Activated naive CD4-positive, alpha-beta T cell (primary cell): ENCODE measurements around the gene C1orf87.

ENCODE experiments used
- DNase-seq, 4 experiments: peaks; one replicate each; lab custom pipeline; 2025; lab: John Stamatoyannopoulos, UW

C1orf87 gene, protein sequence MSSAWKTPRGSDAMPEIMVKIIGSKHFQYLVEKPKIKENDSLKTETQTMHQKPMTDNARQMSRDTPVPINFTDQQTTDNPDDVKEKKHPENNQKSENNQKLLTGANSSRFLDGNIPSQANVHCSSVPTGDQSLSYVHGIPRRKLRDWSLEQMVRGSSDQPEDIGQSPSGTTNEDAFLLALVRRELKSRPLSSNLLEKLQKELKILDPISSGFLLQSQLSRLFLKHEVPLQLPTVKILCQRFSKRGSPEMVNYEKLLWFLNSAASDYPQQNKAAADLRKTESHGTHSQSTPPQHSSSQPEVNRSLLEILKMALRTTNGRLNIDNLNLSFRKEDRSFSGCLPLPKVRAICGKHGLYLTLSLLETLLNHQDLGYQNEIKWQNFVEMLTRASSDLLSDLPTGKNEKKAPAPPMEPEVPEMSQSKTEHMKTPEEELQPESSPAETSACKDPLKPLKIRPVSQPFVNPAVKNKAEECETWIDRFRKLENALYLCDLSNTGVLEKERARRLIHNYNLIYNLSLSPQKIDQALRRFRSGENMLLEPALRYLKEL

DNA sequence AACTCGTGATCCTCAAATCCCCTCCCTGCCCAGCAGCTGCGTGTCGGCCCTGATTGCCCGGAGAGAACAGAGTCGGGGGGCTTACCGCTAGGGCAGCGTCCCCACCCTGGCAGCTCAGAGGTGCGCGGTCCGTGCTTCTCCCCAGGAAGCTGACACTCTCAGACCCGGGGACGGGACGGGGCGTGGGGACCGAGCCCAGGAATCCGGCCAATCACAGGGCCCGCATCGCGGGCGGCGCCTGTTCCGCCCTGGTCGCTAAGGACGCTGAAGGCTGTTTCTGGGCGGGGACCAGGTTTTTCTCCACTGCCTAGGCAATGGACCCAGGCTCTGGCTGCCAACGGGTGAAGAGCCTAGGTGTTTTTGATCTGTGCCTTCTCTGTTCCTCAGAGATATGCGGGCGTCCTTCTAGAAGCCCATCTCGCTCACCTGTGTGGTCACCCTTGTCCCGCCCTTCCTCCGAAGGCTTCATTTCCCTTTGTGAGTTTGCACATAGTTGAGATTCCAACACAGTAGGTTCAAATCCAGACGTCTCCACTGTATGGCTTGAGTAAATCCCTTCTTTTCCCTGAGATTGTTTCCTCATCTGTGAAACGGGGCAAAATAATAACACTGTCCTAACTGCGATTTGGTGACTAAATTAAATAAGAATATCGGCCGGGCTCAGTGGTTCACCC, at the start of gene C1orf87:
C1orf87 (minus strand) TSS at position 166 of the 674 bp plus-strand sequence. CDS start 1,127 bp downstream, outside the sequence.
- DNase-seq, result no peak

DNA sequence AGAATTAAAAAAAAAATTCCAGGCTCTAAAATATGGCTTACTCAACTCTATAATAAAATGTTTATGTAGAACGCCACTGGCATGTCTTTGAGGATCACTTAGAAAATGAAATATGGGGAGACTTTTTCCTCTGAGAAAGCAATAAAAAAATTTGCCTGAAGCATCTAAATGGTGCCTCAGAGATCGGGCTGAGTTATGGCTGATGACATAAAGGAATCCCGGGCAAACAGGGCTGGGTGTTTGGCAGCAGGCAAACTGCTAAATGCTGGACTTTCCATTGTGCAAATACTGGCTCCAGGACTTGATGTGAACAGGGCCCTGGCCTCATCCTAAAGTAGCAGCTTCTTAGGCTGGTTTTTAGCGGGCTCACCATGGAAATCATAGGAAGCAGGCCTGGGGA, 44.5 kb upstream of the C1orf87 start:
- no peak for DNase-seq

DNA sequence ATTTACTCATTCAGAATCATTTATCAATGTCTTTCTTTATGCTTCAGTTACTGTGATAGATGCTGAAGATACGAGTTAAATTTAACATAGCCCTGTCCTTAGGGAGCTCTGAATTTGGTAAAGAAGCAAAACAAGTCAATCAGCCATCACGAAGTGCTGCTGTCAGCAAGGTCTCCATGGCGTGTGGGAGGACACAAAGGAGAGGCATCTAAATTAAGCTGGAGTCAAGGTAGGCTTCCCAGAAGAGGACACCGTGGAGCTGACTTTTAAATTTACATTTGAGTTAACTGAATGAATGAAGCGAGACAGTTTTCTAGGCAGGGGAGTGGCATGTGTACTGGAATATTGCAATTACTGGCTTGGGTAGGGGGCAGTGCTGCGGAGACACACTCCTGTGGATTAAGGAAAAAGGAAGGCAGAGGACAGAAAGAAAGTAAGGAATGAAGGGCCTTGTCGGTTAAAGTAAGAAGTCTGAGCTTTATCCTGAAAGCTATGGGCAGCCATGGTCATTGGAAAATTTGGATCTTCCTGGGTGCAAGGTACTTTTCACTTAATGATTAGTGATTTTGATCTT, 41.3 kb upstream of the C1orf87 start:
- no peak for DNase-seq

DNA sequence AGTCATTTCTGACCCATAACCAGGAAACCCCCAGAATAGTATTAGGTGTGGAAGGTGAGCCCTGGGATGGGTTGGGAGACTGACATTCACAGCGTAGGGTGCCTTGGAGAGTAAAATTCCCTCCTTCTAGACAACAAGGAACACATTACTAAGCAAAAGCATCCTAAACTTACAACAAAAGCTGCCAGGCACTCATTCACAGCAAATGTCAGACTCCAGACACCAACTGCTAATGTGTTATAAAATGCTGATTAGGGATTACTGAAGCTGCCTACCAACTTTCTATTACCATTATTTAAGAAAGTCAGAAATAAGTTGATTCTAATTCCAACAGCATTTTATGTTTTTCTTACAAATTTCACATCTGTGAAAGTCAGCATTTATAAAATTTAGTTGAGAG, 40.0 kb upstream of the C1orf87 start:
- DNase-seq, result no peak

DNA sequence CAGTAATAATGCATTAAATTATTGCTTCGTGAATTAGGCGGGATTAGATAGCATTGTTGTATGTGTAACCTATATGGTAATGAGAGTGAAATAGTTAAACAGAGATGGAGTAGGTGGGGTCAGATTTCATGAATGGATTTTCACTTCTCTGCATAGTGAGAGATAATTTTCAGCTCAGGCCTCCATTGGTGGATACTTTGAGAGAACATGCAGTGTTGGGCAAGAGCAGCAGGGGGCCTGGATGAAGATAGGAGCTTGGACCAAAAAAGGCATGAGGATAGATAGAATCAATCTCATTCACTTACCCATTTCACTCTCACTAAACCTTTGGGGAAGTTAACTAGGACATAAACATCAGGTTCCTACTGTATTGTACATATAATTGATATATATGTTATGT, 39.5 kb upstream of the C1orf87 start:
- DNase-seq, result no peak

DNA sequence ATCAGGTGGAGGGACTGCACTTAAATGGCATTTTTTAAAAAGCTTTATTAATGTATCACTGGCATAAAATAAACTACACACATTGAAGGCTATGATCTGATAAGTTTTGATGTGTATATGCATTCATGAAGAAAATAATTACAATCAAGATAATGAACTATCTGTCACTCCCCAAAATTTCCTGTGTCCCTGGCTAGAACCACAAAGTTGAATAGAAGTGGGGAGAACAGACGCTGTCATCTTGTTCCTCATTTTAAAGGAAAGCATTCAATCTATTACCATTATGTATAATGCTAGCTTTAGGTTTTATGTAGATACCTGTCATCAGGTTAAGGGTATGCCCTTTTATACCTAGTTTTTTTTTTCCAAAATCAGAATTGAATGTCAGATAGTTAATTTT, 38.1 kb upstream of the C1orf87 start:
- no peak for DNase-seq

DNA sequence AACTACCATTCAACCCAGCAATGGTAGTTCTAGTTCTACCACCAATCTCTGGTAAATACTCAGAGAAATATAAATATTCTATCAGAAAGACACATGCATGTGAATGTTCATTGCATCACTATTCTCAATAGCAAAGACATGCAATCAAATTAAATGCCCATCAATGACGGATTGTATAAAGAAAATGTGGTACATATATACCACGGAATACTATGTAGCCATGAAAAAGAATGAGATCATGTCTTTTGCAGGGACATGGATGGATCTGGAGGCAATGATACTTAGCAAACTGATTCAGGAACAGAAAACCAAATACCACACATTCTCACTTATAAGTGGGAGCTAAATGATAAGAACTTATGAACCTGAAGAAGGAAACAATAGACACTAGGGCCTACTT, 37.5 kb upstream of the C1orf87 start:
- DNase-seq, result no peak

DNA sequence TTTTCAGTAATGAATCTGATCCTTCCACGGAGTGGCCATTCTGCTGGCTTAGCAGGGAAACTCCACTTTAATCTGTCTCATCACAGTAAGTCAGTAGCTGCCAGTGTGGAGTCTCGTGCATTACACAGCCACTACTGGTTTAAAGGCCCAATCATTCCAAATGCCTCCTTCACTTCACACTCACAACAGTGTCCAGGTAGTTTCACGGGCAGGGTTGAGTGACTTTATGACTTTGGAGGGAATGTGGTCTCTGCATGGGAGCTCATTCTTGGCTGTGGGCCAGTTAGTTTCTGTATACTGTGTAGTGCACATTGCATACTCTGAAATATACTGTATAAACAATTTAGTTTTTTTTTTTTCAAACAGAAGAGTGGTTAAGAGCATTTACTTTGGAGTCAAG, 34.6 kb upstream of the C1orf87 start:
- no peak for DNase-seq

DNA sequence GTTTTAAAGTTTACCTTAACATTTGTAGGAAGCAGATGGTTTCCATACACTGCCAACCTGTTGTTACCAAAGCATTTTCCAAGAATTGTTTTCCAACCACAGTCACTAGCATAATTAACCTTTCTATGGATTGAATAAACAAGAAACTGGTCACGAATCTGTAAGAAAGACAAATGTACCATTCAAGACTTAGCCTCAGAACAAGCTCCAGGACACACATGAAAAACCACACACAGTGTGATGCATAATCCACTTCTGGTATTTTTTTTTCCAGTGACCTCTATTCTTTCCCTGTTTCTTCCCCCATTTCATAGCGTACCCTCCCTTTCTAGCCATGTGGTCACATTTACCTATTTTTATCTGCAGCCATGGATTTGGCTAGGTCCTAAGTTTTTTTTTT, 29.6 kb upstream of the C1orf87 start:
- no peak for DNase-seq

DNA sequence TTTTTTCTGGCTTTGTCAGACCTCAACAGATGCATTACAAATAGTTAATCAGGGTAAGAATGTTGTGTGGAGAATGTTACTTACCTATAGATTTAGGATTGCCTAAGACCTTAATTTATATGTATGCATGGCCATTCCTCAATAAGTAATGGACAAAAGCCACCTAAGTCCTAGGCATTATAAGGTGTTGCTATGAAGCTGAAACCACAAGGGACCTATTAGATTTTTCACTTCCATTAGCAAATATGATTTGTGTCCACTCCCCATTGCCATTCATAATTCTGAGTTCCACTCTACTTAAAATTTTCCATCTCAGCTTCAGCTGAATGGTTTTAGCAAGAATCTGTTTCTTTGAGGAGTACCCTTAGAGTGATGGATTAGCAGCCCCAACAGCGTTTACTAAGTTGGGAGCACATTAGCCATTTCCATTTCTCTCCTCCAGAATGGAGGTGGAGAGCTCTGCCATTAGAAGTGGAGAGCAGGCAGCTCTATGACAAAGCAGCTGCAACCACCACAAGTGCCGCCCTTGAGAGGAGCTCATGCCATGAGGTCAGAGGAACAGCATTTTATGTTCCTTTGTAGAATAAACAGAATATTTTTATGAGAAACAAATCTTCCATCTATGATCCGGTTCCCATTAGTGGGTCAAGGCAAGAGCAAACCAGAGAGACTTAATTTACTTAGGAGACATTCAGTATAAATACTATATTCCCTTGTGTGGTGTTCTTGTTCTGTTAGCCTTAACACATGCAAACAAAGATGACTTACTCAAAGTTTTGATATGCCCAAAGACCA, 28.9 kb upstream of the C1orf87 start:
- no peak for DNase-seq

DNA sequence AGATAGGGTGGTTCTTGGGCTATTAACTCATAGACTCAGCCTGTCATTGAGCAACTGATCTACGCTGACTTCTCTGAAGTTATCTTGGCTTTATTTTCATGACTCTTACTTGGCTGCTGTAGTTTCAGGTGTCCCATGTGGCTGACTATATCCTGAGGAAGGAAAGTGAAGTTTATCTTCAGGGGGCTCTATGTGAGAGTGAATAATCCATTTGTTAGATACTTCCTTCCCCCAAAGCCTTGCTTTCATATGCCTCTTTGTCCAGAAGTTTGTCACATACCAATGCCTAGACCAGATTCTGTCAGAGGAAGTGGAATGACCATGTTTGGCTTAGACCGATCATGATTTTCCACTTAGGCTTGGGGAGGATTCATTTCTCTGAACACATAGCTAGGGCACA, 27.9 kb upstream of the C1orf87 start:
- DNase-seq, result no peak

DNA sequence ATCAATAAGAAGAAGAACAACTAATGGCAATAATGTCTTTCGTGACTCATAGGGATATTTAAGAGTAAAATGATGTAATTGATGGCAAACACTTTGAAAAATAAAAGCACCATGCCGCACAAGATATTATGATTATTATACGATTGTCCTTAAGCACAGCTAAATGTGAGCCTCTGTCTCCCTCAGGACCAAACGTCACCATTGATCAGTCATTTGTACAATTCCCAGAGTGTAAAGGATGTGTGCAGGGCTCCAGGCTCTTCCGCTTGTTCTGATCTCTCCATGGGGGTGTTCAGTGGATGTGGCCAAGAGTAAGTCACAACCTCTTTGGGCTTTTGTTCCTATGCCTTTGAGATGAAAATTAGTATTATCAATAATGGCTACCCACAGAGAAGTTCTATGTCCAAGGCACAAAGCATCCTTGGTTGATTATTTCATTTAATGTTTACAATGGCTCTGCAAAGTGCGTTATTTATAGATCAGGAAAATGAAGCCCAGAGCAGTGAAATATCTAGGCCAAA, 17.7 kb upstream of the C1orf87 start:
- no peak for DNase-seq

DNA sequence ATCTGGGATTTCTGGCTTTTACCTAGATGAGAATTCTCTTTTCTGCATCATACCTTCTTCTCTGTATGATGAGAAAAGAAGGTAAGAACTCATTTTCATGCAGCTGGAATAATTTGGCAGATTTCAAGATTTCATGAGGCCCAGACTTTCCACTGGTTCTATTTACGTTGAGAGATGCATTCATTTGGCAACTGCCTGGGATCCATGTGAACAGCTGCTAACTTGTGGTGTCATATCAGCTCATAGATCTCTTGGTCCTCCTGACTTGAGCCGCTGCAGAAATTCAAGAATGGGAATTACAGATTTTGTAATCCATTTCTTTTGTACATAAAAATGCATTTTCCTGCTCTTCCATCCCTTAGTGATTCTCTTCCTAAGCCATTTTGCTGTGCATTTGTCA, 17.1 kb upstream of the C1orf87 start:
- no peak for DNase-seq

DNA sequence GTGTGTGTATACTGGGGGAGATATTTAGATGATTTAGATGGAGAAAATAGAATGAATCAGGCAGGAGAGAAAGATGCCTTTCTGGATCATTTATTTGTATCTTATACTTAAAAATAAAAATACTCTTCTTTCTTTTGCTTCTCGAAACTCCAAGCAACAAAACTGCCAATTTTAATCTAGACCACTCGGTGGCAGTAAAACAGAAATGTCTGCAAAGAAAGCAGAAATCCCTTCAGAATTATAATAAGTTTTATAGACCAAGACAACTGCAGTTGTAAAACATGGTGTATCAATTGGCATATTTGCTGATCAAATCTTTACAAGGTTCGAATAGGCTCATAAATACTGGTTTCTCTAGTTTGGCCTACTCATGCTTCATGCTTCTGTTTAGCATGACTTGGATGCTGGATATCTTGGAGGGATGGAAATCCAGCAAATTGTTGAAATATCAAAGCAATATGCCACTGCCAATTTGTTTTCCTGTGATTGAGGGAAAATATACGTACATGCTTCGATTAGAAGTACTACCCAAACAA, 15.1 kb upstream of the C1orf87 start:
- no peak for DNase-seq

DNA sequence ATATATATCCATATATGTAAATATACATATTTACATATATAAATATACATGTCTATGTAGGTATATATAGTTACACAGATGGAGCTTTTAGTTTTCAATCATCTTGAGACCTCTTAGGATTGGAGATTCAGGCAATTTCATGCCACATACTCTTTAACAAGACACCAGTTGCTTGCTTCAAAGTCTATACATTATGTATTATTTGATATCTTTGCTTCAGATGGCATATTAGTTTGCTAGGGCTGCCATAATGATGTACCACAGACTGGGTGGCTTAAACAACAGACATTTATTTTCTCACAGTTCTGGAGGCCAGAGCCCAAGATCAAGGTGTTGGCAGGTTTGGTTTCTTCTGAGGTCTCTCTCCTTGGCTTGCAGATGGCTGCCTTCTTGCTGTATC, 14.1 kb upstream of the C1orf87 start:
- no peak for DNase-seq

DNA sequence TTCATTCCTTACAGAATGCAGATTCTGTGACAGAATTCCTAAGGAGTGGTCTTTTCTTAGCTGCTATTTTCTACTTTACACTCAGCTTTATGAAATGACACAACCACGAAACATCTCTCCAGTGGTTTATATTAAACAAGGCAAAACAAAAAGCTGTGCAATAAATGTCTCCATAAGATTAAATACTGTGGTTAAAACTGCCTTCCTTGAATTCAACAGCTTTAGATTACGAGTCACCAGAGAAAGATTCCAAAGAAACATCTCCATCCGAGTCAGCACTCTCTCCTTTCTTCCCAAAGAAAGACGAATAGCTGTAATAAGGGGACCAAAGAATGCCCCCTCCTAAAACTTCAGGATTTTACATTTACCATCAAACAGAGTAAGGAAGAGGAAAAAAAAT, 4.6 kb upstream of the C1orf87 start:
- DNase-seq, result no peak

DNA sequence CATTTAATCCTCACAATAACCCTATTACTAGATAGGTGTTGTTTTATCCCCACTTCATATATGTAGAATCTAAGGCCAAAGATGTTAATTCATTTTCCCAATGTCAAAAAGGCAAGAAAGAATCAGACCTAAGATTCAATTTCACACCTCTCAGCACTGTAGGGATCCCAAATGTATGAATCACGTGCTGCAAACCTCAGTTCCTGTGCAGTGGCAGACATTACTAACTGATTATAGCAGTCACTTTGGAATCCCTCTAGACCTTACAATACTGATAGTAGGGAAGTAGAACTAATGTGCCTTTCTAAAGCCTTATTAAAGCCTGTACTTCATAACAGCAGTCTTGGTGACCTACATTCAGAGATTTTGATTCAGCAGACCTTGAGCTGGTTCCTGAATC, 2.3 kb downstream of the C1orf87 start:
- no peak for DNase-seq

DNA sequence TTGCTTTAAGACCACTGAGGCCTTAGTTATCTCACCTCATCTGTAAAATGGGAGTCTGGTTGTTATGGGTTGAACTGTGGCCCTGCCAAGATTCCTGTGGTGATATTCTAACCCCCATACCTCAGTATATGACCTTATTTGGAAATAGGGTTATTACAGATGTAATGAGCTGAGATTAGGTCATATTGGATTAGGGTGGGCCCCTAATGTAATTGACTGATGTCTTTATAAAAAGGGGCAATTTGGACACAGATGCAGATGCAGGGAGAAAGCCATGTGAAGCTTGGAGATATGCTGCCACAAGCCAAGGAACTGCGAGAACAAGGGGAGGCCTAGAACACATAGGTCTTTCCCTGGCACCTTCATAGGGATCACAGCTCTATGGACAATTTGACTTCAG, 3.9 kb downstream of the C1orf87 start:
- DNase-seq, result no peak

DNA sequence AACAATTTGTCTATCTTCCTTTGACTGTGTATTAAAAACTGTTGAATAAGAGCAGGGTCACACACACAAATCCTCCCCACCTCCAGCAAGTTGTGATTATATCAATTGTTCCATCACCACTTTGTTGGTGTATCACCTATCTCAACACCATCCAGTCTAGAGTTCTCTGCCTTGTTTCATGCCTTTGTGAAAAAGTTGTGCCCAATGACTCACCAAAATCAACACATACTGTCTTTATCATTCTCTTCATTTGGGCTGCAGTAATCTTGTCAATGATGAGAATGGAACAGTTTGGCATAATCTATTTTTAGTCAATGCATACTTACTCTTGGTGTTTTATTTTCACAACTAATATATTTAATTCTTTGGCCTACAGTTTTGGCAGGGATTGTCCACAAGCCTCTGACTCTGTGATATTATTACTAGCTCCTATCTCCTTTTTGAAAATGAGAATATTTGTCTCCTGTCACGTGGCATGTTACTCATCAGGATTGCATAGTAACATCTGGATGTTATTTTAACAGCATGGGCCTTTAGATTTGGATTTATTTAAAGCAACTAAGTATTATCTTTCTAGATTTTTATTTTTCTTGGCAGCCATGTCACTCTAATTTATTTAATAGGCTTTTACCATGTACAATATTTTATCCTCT, 5.1 kb downstream of the C1orf87 start:
- no peak for DNase-seq

DNA sequence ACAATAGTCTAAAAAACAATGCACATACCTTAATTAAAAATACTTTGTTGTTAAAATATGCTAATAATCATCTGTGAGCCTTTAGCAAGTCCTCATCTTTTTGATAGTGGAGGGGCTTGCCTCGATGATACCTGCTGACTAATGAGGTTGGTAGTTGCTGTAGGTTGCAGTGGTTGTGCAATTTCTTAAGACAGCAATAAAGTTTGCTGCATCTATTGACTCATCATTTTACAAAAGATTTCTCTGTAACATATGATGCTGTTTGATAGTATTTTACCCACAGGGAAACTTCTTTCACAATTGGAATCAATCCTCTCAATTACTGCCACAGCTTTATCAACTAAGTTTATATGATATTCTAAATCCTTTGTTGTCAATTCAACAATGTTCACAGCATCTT, 7.6 kb downstream of the C1orf87 start:
- no peak for DNase-seq

DNA sequence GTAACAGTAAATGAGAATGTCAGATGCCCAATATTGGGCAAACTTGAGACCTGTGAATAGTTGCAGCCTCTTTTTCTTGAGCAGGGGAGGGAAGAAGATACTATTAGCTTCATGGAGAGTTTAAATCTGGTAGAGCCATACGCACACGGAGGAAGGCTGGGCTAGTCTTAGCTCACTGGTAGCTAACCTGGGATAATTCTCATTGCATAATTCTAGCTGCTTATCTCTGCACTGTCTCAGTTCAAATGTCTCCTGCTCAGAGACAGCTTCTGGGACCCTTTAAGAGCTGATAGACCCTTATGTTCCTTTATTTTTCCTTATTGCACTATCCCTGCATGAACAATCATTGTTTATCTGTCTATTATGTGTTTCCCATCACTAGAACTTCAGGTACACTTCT, 8.4 kb downstream of the C1orf87 start:
- no peak for DNase-seq
